Right cardiac atrium (tissue), 5 donors: ENCODE results near the gene SPTBN5. TPM values are rescaled to one million over a fixed set of nuclear protein-coding genes. Genes with fewer than 3 reads are reported as not detected.

Source experiments
- ATAC-seq, 2 donors: fragments of 200-7000 bp; cut with Tn5 transposase; one replicate each; pipeline versions ENCODE4 v1.8.0 to v1.9.1; 2020; ENCODE audit warnings: moderate library complexity in 2 of 2, mild to moderate bottlenecking in 1 of 2
- DNase-seq, 3 donors: peaks; one replicate each; pipeline ENCODE4 v3.0.0-alpha.2; 2020
- H3K27ac ChIP-seq: one replicate; pipeline ENCODE4 v1.5.1; 2013; ENCODE audit warnings: mild to moderate bottlenecking, low read length, control low read depth, moderate library complexity
- H3K27me3 ChIP-seq: one replicate; pipeline ENCODE4 v1.6.1; 2013; ENCODE audit not compliant: control insufficient read depth, insufficient read depth
- H3K4me1 ChIP-seq: one replicate; pipeline ENCODE4 v1.6.1; 2013; ENCODE audit warnings: low read length; ENCODE audit not compliant: control insufficient read depth, insufficient read depth
- H3K4me3 ChIP-seq: one replicate; pipeline ENCODE4 v1.5.1; 2013; ENCODE audit warnings: low read length, control low read depth
- H3K9me3 ChIP-seq: one replicate; pipeline ENCODE4 v1.6.1; 2013; ENCODE audit warnings: low read length; ENCODE audit not compliant: control insufficient read depth
- WGBS: extraction: QIAGEN DNeasy Blood & Tissue Kit; methylation state at CpG from one replicate; pipeline ENCODE4 v1.1.7; 2013; 5-methylcytosine and 5-hydroxymethylcytosine counted together
- intact Hi-C, 4 donors: fragments of 100-400 bp; cut with DNase I; formaldehyde crosslinking; loops; one replicate each; pipeline versions ENCODE4 v1.11.0 to v1.14.0; 2022 to 2023
- polyA plus RNA-seq: library from polyadenylated mRNA; stranded (reverse); fragments of 200-250 nt; gene quantifications from one replicate; pipeline ENCODE4 v1.2.3, GENCODE V29; 2013
- total RNA-seq, 4 donors: library from RNA; stranded (reverse); fragmentation: NEBNext Ultra II Directional; extraction: Animal tissue kit (Norgen Biotek cat#: 25700); gene quantifications; one replicate each; pipeline ENCODE4 v1.2.1, GENCODE V29; 2021
- donor health status: healthy with polysubstance abuse.
- donor health status: DM: no; HTN: yes; CAD: no.
- donor health status: DM: no; HTN: no; CAD: no.
- donor health status: DM: no; HTN: yes; CAD: no; lungs with severe emphysema.
- donor health status: DM: yes; HTN: yes; CAD: no.

The SPTBN5 gene
- total and polyA plus RNA-seq, 5 donors, result 1.7 to 4.3 (median 3.6) TPM

DNA sequence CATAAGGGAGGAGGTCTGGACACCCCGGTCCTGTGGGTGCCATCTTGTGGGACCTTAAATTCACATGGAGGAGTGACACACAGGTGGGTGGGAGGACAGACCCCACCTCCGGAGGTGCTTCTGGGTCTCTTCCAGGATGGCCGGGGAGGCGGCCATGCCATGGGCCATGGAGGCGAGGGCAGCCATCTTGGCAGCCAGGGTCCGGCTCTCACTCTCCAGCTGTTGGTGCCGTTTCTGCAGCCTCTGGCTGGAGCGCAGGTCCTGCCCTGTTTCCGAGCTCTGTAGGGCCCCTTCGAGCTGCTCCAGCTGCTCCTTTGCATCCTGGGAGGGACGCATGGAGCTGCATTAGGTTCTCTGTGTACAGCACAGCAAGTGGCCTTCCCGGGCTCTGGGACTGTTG is 19.1 kb downstream of the SPTBN5 start:
- DNase-seq (no peak), ATAC-seq (no peak)
- H3K4me3 ChIP-seq, result no peak overlapping the region
- H3K9me3 ChIP-seq, result no peaks in the 10 kb centered on the region
- no peaks in the 10 kb centered on the region for H3K27me3 ChIP-seq
- no peaks in the 10 kb centered on the region for H3K4me1 ChIP-seq
- intact Hi-C loops, result no loop called here
- 87% methylated on average over 12 of the region's 12 CpGs for WGBS
- H3K27ac ChIP-seq, result no peak overlapping the region

DNA sequence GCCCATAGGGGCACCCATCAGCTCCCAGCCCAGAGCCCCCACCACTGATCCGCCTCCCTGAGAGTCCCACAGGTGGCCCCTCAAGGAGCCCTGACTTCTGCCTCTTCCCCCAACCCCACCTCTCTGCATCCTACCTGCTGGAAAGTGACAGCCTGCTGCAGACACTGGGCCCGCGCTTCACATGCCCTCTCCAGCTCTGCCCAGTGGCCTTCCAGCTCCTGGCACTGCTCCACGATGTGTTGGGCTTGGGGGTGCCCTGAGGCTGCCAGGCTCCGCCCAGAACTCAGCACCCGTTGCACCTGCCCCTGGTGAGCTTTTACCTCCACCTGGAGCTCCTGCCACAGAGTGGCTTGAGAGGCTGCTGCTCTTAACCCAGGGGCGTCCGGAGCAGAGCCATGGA is 20.1 kb downstream of the SPTBN5 start:
- H3K27ac ChIP-seq, result no peak overlapping the region
- no peaks in the 10 kb centered on the region for H3K9me3 ChIP-seq
- H3K4me1 ChIP-seq, result no peaks in the 10 kb centered on the region
- H3K27me3 ChIP-seq, result no peaks in the 10 kb centered on the region
- WGBS, result 94% methylated on average over 8 of the region's 8 CpGs
- no peak for ATAC-seq
- intact Hi-C loops, result no loop called here
- no peak overlapping the region for H3K4me3 ChIP-seq
- no peak for DNase-seq

DNA sequence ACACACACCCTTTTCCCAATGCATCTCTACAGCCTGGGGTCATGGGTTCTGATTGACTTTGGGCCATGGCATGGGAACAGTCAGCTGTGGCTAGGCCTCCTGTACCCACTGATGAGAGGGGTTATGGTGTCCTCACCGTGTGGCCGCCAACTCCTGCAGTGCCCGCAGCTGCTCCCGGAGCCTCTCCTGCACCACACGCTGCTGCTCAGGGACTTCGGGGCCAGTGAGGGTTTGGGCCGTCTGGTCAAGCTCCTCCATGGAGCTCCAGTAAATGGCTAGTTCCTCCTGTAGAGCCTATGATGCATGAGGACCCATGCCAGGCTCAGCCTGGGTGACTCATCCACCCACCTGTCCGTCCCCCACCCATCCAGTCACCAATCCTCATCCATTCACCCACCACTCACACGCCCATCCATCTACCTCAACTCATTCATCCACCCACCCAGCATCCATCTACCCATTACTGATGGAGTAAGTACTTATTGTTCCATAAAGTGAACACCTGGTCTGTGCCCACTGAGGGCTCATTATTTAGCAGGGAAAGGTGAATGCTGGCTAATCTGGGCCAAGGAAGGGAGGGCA is 21.6 kb downstream of the SPTBN5 start:
- Histone ChIP-seq H3K27ac (no peak overlapping the region), H3K4me1 (no peaks in the 10 kb centered on the region), H3K4me3 (no peak overlapping the region), H3K9me3 (no peaks in the 10 kb centered on the region), H3K27me3 (no peaks in the 10 kb centered on the region)
- DNase-seq (no peak), ATAC-seq (no peak)
- WGBS, result 96% methylated on average over 9 of the region's 9 CpGs
- intact Hi-C loops, result no loop called here

DNA sequence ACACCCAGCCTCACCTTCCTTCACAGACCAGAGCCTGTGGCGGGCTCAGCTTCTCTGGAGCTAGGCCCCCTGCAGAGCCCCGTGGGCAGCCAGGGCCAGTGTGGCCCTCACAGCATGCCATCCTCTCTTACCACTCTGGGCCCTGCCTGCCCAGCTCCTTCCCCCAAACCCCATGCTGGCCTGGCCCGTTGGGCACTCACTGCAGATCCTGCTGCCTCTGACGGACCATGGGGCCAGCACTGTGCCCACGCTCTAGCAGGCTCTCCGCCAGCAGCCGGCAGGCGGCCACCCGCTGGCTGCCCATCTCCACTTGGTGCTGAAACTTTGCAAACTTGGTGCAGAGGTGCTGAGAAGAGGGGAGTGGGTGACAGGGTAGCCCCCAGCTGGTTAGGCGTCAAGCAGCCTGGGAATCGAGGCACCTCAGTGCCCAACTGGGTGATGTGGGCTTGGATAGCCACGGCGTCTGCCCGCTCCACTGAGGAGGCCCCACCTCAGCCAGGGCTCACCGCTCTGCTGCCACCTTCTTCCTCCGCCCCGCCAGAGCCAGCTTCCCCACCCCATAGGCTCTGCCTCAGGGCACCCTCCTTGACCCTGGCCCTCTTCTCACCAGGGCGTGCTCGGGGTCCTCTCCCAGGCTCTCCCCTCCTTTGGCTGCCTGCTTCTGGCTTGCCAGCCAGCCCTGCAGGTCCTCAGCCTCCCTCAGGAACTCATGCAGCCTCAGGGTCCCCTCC is 22.5 kb downstream of the SPTBN5 start:
- H3K27me3 ChIP-seq, result no peaks in the 10 kb centered on the region
- no peaks in the 10 kb centered on the region for H3K4me1 ChIP-seq
- no peak overlapping the region for H3K27ac ChIP-seq
- ATAC-seq, result no peak
- no peak for DNase-seq
- 93% methylated on average over 19 of the region's 19 CpGs for WGBS
- H3K9me3 ChIP-seq, result no peaks in the 10 kb centered on the region
- intact Hi-C loops, result no loop called here
- no peak overlapping the region for H3K4me3 ChIP-seq

DNA sequence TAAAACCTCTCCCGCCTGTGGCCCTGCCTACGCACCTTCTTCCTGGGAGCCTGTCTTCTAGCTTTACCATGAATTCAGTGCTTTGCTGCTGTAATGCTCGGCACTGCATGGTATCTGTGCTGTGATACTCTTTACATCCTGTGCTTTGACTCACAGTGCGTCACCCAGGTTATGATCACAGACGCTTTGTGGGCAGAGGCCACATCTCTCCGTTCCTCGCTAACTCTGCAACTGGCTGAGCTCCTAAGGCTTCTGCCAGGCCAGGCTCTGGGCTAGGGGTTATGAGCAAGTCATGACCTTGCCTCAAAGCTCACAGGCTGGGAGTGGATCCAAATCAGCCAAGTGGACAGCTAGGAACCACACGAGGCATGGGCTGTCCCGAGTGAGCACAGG is 23.2 kb downstream of the SPTBN5 start:
- H3K27ac ChIP-seq, result no peak overlapping the region
- no peak overlapping the region for H3K4me3 ChIP-seq
- no peaks in the 10 kb centered on the region for H3K4me1 ChIP-seq
- ATAC-seq (no peak), DNase-seq (no peak)
- intact Hi-C loops, result no loop called here
- no peaks in the 10 kb centered on the region for H3K9me3 ChIP-seq
- 72% methylated on average over 9 of the region's 9 CpGs for WGBS
- no peaks in the 10 kb centered on the region for H3K27me3 ChIP-seq

DNA sequence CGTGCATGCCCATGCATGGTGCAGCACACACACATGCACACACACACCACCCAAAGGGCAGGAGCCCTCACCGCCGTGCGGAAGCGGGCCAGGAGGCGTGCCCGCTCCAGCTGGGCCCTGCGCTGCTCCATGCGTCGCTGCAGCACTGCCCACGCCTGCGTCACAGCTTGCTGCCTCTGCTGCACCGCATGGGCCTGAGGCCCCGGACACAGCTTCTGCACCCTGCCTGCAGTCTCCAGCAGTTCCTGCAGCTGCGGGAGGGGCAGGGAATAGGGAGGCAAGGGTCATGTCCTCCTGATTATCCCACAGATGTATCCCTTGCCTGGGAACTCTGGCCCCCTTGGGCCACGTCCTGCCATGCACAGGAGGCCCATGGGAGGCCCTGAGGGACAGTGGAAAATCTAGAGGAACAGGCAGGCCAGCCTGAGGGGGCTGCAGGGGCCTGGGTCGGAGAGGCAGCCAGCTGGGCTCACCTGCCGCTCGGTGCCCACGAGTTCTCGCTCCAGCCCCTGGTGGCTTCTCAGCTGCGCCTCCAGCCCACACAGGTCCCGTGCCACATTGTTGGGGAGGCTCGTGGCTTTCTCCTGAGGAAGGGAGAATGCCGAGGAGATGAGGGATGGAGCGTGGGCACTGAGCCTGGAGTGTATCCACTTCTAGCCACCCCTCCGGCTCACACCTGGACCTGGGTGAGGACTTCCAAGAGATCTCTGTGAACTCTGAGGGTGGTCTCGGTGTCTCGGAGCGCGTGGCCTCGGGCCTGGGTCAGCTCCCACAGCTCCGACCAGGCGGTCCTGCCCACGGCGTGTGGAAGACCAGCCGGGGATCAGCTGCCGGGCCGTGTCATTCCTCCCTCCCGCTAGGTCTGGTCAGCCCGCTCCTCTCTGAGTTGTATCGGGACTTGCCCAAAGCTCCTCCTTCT is 23.8 kb downstream of the SPTBN5 start:
- Histone ChIP-seq H3K27ac (no peak overlapping the region), H3K9me3 (no peaks in the 10 kb centered on the region), H3K4me1 (no peaks in the 10 kb centered on the region), H3K4me3 (no peak overlapping the region), H3K27me3 (no peaks in the 10 kb centered on the region)
- ATAC-seq (no peak), DNase-seq (no peak)
- 86% methylated on average over 42 of the region's 42 CpGs for WGBS
- intact Hi-C loops, result no loop called here

DNA sequence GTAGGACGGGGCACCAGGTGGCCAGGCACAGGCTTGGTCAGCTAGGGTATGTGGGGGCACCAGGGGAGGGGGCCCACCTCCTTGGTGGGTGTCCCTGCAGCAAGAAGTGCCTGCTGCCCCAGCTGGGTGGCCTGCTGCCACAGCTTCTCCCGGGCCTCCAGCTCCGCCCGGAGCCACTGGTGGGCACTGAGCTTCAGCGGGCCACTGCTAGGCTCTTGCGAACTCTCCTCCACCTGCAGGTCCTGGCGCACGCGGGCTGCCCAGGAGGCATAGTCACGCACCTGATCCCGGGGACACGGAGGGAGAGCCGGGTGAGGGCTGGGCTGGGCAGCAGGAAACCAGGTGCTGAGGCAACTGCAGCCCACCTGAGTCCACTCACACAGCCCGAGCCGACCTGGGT is 25.5 kb downstream of the SPTBN5 start:
- WGBS, result 97% methylated on average over 15 of the region's 15 CpGs
- no peak for ATAC-seq

DNA sequence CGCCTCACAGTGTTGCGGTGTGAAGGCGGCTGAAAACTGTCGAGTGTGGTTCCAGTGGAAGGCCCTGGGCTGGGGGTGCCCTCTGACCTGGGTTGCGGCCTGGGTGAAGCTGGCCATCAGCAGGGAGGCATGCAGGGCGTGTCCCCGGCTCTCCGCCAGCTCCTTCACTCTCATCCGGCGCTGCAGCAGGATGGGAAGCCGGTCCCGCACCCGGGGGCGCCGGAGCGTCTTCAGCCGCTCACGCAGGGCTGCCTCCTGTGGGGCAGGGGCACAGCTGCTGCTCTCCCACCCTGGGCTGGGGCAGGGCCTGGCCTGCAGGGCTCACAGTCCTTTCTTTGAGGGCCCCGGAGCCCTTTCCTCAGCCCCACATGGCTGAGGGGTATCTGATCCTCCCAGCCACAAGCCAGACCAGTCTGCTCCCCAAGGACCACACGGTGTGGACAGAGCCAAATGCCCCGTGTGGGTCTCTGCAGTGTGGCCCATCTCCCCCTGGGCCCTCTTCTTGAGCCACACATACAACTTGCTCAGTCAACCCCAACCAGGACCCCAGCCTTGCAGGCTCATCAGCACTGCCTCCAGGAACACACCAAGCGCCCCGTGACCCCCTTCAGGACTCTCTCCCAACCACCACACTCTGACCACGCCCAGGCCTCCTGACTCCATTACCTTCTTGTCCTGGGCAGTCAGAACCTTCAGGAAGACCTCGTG is 26.8 kb downstream of the SPTBN5 start:
- Histone ChIP-seq H3K27me3 (no peaks in the 10 kb centered on the region), H3K27ac (no peak overlapping the region), H3K4me3 (no peak overlapping the region), H3K9me3 (no peaks in the 10 kb centered on the region), H3K4me1 (no peaks in the 10 kb centered on the region)
- no peak for DNase-seq
- WGBS, result 81% methylated on average over 25 of the region's 25 CpGs
- no peak for ATAC-seq
- intact Hi-C loops, result no loop called here

More for the DNA sequence above, 25.5 kb downstream of the SPTBN5 start:
- Histone ChIP-seq H3K27me3 (no peaks in the 10 kb centered on the region), H3K4me3 (no peak overlapping the region), H3K27ac (no peak overlapping the region), H3K9me3 (no peaks in the 10 kb centered on the region), H3K4me1 (no peaks in the 10 kb centered on the region)
- DNase-seq, result no peak
- intact Hi-C loops, result no loop called here

DNA sequence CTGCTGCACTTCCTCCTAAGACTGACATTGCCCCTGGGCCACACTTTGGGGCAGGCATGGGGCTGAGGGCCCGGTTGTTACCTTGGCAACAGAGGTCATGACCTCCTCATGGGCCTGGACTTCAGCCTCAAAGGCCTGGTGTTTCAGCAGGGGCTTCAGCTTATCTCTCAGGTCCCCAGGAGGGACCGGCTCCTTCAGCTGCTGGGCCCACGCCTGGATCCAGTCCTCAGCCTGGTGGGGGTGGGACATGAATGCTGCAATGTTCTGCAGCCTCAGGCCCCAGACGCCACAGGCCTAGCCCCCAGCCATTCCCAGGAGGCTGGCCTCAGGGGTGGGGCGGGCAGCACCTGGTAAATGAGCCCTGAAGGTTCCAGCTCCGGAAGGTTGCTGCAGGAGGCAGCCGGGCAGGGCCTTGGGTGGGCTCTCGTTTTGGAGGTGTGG is 27.6 kb downstream of the SPTBN5 start:
- H3K27me3 ChIP-seq, result no peaks in the 10 kb centered on the region
- intact Hi-C loops, result no loop called here
- no peak for DNase-seq
- 75% methylated on average over 8 of the region's 8 CpGs for WGBS
- no peak for ATAC-seq
- no peaks in the 10 kb centered on the region for H3K4me1 ChIP-seq
- H3K9me3 ChIP-seq, result no peaks in the 10 kb centered on the region
- no peak overlapping the region for H3K27ac ChIP-seq
- no peak overlapping the region for H3K4me3 ChIP-seq

DNA sequence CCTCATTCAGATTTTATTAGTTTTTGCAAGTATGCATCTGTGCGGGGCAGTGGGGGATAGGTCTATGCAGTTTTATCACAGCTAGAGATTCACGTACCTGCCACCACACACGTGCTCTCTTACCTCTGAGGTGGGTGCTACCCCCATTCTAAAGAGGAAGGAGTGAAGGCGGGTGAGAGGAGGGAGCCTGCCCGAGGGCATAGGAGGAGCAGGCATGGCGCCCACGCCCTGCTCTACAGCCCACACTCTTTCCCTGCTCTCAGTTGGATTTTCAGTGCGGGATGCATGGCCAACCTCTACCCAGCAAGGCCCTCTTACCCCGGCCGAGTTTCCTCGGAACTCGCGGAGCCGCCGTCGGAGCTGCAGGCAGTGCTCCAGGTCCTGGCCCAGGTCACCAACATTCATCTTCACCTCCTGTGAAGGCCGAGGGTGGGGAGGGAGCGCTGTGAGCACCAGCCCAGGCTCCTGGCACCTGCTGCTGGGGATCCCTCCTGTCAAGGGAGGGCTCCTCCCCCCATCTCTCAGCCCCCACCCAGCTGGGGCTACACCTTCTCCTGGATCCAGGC is 28.3 kb downstream of the SPTBN5 start:
- no peaks in the 10 kb centered on the region for H3K9me3 ChIP-seq
- DNase-seq (no peak), ATAC-seq (no peak)
- intact Hi-C loops, result no loop called here
- H3K4me3 ChIP-seq, result no peak overlapping the region
- H3K4me1 ChIP-seq, result no peaks in the 10 kb centered on the region
- 83% methylated on average over 18 of the region's 18 CpGs for WGBS
- H3K27ac ChIP-seq, result no peak overlapping the region
- H3K27me3 ChIP-seq, result no peaks in the 10 kb centered on the region
